NCI-H2196 (cell line): ENCODE measurements around the gene LRRC32.

ENCODE experiments used
- DNase-seq: peaks from one replicate; lab custom pipeline; 2025; ENCODE audit not compliant: unreplicated experiment; lab: John Stamatoyannopoulos, UW

LRRC32 gene

GRCh38 chr11:76670485-76671236 lies at the start of gene LRRC32:
TSS of gene LRRC32 (minus strand) at chr11:76670747. CDS start at chr11:76665954, 4,793 bp downstream.
- DNase-seq: no peak

- DNase-seq: no peak
Observed at GRCh38 chr11:76719686-76720085, 49.1 kb upstream of the LRRC32 start.

- no peak for DNase-seq
Observed at GRCh38 chr11:76719281-76719680, 48.7 kb upstream of the LRRC32 start.

DNA sequence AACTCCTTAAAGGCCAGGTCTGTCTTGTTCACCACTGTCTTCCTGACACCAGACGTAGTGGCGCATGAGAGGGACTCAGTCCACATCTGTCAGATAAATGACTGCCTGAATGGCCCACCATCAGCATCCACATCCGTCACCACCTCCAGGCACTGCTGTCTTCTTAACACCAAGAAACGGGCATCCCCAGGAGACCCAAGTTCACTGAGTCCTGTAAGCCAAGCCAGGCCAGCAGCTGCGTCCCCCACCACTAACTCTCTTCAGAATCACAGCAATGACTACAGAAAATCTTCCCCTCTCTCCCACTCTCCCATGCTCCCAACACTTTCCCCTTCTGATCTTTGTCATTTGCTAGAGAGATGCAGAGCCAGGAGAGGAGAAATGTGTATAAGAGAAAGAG lies 47.3 kb upstream of the LRRC32 start:
- DNase-seq: no peak

GRCh38 chr11:76717369-76717768 lies 46.8 kb upstream of the LRRC32 start:
- no peak for DNase-seq

- no peak for DNase-seq
Observed at GRCh38 chr11:76716268-76716667, 45.7 kb upstream of the LRRC32 start.

DNA sequence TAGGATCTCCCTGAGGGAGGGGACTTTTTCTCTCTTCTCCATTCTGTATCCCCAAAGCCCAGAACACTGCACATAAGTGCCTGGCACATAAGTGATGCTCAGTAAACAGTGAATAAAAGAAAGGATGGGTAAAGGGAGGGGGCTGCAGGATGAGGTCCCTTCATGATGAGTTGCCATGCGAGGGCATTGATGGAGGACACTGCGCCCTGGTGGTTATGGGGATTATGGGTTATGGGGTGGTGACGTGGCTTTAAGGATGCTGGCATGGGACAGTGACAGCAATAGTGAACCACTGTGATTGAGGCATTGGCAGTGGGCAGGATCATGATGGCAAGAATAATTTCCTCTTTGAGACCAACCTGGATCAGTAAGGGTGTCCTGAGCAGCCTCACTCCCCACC lies 43.9 kb upstream of the LRRC32 start:
- no peak for DNase-seq

- no peak for DNase-seq
Observed at GRCh38 chr11:76713499-76713898, 43.0 kb upstream of the LRRC32 start.

DNA sequence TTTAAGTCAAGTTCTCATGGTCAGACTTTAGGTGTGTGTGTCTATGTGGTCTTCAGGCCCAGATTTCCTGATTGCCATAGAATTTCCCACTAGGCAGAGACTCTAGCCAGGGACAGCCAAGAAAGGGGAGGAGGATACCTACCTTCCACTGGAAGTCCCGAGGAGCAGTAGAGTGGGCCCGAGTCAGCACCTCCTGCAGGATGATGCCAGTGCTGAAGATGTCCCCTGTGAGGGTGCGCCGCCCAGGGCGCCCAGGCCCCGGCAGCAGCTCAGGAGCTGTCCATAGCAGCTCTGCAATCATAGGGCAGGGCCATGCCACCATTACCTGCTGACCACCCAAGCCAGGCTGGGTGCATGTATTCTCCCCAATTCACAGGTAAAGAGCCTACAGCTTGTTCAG lies 41.6 kb upstream of the LRRC32 start:
- DNase-seq: no peak

DNA sequence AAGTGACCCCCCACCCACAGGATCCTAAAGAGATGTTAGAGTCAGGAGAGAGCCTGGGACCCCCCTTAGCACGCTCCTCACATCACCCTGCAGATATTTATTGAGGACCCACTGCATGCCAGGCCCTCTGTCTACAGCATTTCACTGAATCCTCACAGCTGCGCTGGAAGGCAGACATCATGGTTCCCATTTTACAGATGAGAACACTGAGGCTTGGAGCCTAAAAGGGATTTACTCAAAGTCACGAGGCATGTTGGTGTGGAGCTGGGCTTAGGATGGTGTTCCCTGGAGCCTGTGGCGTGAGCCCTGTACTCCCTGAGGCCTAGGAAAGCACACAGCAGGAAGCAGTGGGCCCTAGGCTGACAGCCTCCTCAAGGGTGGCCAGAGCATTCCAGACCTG lies 39.2 kb upstream of the LRRC32 start:
- no peak for DNase-seq

DNA sequence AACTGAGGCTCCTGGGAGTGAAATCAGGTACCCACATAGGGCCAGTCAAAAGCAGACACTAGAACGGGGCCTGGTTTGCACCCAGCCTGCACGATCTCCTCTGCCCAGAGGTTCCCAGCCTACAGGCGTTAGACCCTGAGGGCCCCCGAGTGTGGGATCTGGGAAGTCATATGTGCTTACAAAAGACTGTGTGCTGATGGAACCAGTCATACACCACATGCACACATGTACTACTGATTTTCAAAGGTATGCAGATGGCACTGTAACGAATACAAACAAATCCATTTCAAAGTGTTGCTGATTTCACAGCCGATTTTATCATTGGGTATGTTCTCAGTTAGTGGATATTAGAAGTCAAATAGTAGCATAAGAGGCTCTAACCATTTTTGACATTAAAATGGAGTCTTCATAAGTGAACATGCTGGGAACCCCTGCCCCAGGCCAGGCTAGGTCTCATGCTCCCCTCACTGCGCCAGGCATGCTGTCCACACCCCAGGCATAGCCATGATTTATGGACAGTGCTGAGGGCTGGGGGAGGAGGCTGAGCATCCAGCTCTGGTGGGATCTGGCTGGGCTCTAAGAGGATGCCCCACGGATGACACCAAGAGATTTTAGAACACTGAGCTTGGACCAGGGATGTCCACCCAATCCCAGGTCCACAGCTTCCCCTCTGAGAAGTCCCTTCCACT lies 38.6 kb upstream of the LRRC32 start:
- no peak for DNase-seq

- DNase-seq: no peak
Observed at GRCh38 chr11:76707293-76707825, 36.8 kb upstream of the LRRC32 start.

- no peak for DNase-seq
Observed at GRCh38 chr11:76706667-76707066, 36.1 kb upstream of the LRRC32 start.

DNA sequence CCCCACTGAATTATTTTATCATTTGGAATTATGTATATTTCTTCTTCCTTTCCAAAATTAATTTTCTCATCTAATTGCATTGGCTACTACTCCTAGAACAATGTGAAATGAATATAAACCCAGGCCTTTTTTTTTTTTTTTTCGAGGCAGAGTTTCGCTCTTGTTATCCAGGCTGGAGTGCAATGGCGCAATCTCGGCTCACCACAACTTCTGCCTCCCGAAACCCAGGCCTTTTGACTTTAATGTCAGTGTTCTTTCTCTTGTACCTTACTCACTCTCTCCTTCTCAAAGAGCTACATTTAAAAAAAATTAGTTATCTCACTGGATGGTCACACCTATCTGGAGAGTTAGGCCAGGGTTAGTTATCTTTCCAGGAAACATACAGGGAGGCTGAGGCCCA lies 35.3 kb upstream of the LRRC32 start:
- DNase-seq: no peak

DNA sequence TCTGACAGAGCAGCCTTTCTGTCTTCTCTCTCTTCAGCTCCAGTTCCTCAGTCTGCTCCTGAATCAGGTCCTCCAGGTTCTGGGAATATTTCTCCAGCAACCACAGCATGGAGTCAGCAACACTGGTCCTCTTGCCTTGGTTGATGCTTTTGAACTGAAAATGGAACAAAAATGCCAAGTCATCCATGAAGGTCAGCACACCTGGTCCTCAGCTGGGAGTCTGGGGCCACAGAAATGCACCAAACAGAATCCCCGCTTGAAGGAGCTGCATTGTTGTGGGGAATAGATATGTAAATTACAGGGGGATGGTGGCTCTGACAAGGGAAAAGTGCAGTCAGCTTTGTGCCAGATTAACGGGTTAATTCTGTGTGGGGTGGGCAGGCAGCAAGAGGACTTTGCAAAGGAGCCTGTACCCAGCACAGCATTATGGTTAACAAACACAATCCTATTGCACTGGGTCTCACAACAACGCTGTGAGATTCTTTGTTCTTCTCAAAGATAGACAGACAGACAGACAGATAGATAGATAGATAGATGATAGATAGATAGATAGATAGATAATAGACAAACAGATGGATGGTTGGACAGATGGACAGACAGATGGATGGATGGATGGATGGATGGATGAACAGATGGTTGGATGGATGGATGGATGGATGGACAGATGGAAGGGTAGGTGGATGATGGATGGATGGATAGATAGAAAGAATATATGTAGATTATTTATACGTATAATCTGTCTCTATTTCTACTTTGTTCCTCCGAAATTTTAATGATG lies 33.8 kb upstream of the LRRC32 start:
- DNase-seq: no peak

GRCh38 chr11:76703707-76704106 lies 33.2 kb upstream of the LRRC32 start:
- DNase-seq: no peak

DNA sequence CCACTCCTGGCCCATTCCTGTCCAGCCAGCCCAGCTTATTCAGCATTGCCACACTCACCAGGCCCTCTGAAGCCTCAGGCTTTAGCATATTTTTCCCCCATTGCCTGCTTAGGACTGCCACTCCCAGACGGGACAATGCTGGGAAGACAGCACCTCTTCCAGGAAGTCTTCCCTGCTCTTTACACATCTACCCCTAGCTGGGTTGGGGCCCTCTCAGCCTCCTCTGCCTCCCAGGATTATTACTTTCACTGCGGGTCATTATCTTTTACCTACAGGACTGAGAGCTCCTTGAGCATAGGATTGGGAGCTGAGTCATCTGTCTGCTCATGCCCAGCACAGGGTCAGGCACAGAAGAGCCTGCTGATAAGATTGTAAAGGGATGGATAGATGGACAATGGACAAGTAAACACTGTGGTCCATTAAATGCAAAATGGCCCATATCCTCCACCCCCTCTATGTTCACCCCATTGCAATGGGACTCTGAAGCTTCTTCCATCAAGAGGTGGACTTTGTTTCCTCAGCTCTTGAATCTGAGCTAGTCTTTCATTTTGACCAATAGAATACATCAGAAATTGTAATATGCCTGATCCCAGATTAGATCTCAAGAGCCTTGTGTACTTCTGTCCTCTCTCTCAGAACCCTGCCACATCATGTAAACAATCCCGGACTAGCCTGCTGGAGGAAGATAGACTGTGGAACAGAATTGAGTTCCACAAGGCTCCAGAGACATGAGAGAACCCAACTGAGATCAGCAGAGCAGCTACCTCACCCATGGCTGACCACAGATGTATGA lies 32.0 kb upstream of the LRRC32 start:
- DNase-seq: no peak

DNA sequence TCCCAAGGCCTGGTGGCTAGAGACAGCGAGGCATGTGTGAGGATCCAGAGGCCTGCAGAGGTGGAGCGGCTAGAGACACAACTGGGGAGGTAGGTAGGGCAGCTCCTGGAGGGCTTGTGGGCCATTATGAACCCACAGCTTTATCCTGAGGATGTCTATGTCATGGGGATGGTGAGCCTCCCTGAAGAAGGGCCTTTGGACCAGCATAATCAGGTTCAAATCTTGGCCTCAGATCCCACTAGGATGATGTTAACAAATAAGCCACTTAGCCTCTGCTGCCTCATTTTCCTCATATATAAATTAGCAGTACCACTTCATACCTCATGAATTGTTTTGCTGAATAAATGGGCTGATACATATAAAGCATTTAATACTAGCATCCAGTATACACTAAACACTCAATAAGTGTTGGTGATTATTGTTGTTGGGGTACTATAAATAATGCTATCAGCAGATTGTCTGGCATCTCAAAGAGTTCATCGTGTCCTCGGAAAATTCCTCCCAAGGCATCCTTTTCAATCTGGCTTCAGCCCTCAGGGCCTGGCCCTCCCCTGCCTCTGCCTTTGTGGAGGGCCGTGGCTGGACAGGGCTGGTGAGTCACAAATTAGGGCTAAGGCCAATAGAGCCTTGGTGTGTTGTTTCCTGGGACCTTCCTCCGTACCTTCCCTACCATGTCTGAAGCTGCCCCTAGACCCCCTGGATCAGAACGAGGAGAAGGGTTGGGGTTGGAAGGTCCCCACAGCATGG lies 30.9 kb upstream of the LRRC32 start:
- DNase-seq: no peak

- no peak for DNase-seq
Observed at GRCh38 chr11:76700177-76701100, 29.9 kb upstream of the LRRC32 start.
